GM12864 (cell line): ENCODE results near the gene FXYD4.

Source experiments
- DNase-seq: peaks from one replicate; pipeline ENCODE4 v3.0.0-alpha.2; 2011; ENCODE audit warnings: low read depth
- H3K4me3 ChIP-seq: 2 replicates; pipeline ENCODE4 v1.5.1; 2011; ENCODE audit warnings: mild to moderate bottlenecking, low read depth, low read length, control low read depth
- CTCF ChIP-seq: IDR thresholded peaks from 2 replicates; pipeline ENCODE4 v1.5.1; 2011; ENCODE audit warnings: low read depth, mild to moderate bottlenecking, moderate library complexity, low read length, control low read depth, inconsistent platforms; ENCODE audit errors: missing control alignments

The FXYD4 gene

GRCh38 chr10:43354330-43354635 is 17.2 kb upstream of the FXYD4 start:
- no peak overlapping the region for H3K4me3 ChIP-seq
- no peak for TF ChIP-seq CTCF
- no peak for DNase-seq

- DNase-seq, result no peak
- no peak overlapping the region for H3K4me3 ChIP-seq
- TF ChIP-seq CTCF, result no peak
Observed at GRCh38 chr10:43354879-43355380, 16.5 kb upstream of the FXYD4 start.

- H3K4me3 ChIP-seq, result no peak overlapping the region
- DNase-seq, result no peak
- no peak for TF ChIP-seq CTCF
Observed at GRCh38 chr10:43355749-43356371, 15.6 kb upstream of the FXYD4 start.

- no peak for TF ChIP-seq CTCF
- no peak for DNase-seq
- no peak overlapping the region for H3K4me3 ChIP-seq
Observed at GRCh38 chr10:43360086-43360485, 11.3 kb upstream of the FXYD4 start.

GRCh38 chr10:43361547-43362190 is 9.8 kb upstream of the FXYD4 start:
- DNase-seq, result no peak
- peak overlapping the region; percentile 68 for H3K4me3 ChIP-seq
- no peak for TF ChIP-seq CTCF

GRCh38 chr10:43362191-43362839 is 9.1 kb upstream of the FXYD4 start:
- H3K4me3 ChIP-seq, result peak overlapping the region; percentile 68
- TF ChIP-seq CTCF, result peak; percentile 48

More at GRCh38 chr10:43362191-43362839, 9.1 kb upstream of the FXYD4 start:
- DNase-seq, result peak; percentile 93
